A172 (cell line): ENCODE results near the gene TRMT112. TPM values are rescaled to one million over a fixed set of nuclear protein-coding genes. Genes with fewer than 3 reads are reported as not detected.
"Not testable (repeated sequence)": the region's sequence is repeated elsewhere in the genome, so short reads cannot be mapped to it uniquely, and the experiment has no call there.

Experiments
- DNase-seq: peaks from one replicate; pipeline ENCODE4 v3.0.0-alpha.2; 2015; ENCODE audit warnings: low spot score
- total RNA-seq: library from RNA; depleted of rRNA; stranded (reverse); fragments of >200 nt; shearing (Covaris generic); gene quantifications from 2 replicates; pipeline ENCODE4 v1.2.3, GENCODE V29; 2014

TRMT112 gene
- total RNA-seq, 1 experiment from 2014 or later, result 683 TPM

- peak; percentile 96 for DNase-seq
Observed at GRCh38 chr11:64331569-64332371, 14.4 kb upstream of the TRMT112 start.

GRCh38 chr11:64330888-64331287, 13.5 kb upstream of the TRMT112 start:
- DNase-seq, result no peak

GRCh38 chr11:64327993-64328392, 10.6 kb upstream of the TRMT112 start:
- DNase-seq, result no peak

GRCh38 chr11:64327375-64327774, 10.0 kb upstream of the TRMT112 start:
- DNase-seq, result no peak

- DNase-seq, result no peak
Observed at GRCh38 chr11:64324692-64325469, 7.5 kb upstream of the TRMT112 start.

- DNase-seq, result not testable (repeated sequence)
Observed at GRCh38 chr11:64323984-64324383, 6.6 kb upstream of the TRMT112 start.

- DNase-seq, result no peak
Observed at GRCh38 chr11:64323373-64323772, 6.0 kb upstream of the TRMT112 start.

GRCh38 chr11:64322925-64323260, 5.5 kb upstream of the TRMT112 start:
- no peak for DNase-seq

GRCh38 chr11:64321533-64321932, 4.2 kb upstream of the TRMT112 start:
- DNase-seq, result peak; percentile 63

GRCh38 chr11:64321026-64321425, 3.7 kb upstream of the TRMT112 start:
- DNase-seq, result no peak

GRCh38 chr11:64320556-64320955, 3.2 kb upstream of the TRMT112 start:
- DNase-seq, result no peak

GRCh38 chr11:64318766-64319761, 1.7 kb upstream of the TRMT112 start:
- DNase-seq, result no peak

GRCh38 chr11:64317961-64318765, 804 bp upstream of the TRMT112 start, which contains the start of gene PRDX5:
Gene PRDX5, plus strand, starts transcription at chr11:64318121. Its CDS starts 95 bp downstream, at chr11:64318216.
- DNase-seq, result peak; percentile 90

- DNase-seq, result peak; percentile 54
Observed at GRCh38 chr11:64316672-64317324, 561 bp downstream of the TRMT112 start.

GRCh38 chr11:64315667-64316526, 1.5 kb downstream of the TRMT112 start:
- not testable (repeated sequence) for DNase-seq

- DNase-seq, result no peak
Observed at GRCh38 chr11:64314805-64315561, 2.4 kb downstream of the TRMT112 start.

- DNase-seq, result no peak
Observed at GRCh38 chr11:64314146-64314804, 3.1 kb downstream of the TRMT112 start.
